GM23248 (cell line): ENCODE measurements around the gene LBHD1.

Experiments
- EZH2 ChIP-seq: fragments of 200-600 bp; sonication (generic); IDR thresholded peaks from 2 replicates; pipeline ENCODE4 v1.6.1; 2018; ENCODE audit warnings: antibody characterized with exemption, mild to moderate bottlenecking; ENCODE audit not compliant: insufficient read depth, poor library complexity, severe bottlenecking
- EZH2phosphoT487 ChIP-seq: fragments of 200-600 bp; sonication (generic); IDR thresholded peaks from 2 replicates; pipeline ENCODE4 v1.6.1; 2018; ENCODE audit warnings: antibody characterized with exemption, moderate library complexity, mild to moderate bottlenecking, low read depth; ENCODE audit not compliant: insufficient read depth

GRCh38 chr11:62644220-62644619 lies 27.8 kb downstream of the LBHD1 start:
- TF ChIP-seq EZH2 (no peak), EZH2phosphoT487 (no peak)
